Effector CD8-positive, alpha-beta T cell (primary cell): ENCODE data around the gene SHE.
"Not testable (repeated sequence)": the region's sequence is repeated elsewhere in the genome, so short reads cannot be mapped to it uniquely, and the experiment has no call there.

Experiments used
- DNase-seq: peaks from one replicate; lab custom pipeline; 2025; lab: John Stamatoyannopoulos, UW

The SHE gene

DNA sequence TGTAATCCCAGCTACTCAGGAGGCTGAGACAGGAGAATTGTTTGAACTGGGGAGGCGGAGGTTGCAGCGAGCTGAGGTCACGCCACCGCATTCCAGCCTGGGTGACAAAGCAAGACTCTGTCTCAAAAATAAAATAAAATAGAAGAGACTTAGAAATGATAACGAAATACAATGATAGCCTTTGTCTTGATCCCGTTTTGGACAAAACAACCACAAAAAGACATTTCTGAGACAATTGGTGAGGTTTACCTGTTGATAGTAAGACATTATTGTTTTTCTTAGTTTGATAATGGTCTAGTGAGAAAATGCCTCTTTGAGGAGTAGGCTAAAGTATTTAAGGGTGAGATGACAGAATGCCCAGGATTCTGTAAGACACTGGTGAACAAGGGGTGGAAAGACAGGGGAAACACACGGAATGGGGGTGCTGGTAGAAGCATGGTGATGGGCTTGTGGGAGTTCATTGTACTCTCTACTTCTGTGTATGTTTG, 11.9 kb upstream of the SHE start:
- DNase-seq, result no peak

DNA sequence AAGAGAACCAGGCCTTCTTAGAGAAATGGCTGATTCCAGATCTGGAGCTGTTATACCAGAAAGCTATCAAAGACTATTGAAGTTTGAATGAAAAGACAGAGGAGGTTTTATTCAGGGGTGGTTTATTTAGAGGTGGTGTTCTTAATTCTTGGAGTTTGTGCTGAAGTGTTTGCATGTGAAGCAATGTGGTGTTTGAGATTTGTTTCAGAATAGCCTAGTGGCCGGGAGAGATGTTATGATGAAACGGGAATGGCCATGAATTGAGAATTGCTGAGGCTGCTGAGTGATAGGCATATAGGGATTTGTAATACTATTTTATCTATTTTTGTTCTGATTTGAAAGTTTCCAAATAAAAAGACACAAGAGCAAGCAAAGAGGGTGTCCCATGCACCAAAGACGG, 10.5 kb upstream of the SHE start:
- DNase-seq, result no peak

DNA sequence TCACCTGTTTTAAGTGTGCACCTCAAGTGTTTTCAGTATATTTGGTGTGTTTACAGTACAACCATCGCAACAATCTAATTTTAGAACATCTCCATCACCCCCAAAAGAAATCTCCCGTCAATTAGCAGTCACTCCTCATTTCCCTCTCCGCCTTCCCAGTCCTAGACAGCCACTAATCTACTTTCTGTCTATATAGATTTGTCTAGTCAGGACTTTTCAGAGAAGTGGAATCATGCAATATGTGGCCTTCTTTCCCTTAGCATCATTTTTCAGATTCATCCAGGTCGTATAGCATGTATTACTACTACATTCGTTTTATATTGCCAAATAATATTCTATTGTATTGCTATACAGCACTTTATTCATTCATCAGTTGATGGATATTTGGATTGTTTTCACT, 1.7 kb upstream of the SHE start:
- DNase-seq, result no peak

DNA sequence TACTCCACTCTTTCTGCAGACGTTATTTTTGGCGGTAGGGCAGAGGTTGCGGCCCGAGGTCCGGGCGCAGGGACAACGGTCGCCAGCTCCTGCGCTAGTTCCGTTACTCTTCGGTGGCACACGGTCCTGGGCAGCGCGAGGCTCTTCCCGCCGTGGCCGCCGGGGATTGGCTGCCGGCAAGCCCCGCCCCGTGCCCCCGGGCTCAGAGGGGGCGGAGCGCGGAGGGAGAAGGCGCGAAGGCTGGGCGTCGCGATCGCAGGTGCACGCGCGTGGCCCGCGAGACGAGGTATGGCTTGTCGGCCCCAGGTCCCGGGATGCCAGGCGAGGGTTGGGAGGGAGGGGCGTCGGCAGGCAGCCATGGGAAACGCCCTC, 518 bp upstream of the SHE start:
- no peak for DNase-seq

DNA sequence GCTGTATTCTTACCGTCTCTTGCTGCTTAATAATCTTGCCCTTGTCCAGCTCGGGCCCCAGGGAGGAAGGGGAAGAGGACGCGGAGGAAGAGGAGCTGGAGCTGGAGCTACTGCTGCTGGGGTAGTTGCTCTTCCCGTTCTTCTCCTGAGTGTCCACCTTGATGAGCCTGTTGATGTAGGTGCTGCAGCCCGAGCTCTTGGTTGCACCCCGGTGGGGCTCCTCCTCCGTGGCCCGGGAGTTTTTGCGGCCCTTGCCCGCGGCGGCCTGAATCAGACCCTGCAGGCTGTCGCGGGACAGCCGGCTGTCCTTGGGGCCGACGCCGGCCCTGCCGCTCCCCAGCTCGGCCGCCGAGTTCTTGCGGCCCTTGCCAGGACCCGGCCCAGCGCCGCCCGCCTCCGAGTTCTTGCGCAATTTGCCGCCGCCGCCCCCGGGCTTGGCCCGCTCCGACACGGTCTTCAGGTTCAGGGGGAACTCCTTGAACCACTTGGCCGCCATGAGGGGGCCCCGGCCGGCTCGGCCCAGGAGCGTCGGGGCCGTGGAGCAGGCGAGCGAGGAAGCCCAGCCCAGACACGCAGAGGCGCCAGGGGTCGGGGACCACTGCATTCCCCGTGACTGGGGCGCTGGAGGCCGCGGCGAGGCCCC, 668 bp downstream of the SHE start:
- no peak for DNase-seq

DNA sequence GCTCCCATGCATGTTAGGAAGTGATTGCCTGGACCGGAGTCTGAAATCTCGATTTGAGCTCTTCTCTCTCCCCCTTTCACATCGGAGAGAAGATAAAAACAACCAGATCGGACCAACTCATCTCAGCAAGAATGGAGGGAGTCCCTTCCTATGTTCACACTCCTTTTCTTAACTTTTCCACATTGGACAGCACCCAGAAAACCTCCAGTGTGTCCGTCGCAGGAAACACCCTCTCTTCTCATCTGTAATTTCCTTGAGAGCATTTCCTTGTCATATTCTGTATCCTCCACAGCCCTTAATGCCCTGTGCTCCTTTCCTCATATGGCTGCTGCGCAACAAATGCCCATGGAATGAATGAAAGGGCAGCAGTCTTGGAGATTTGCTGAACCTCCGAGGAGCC, 1.7 kb downstream of the SHE start:
- DNase-seq, result no peak

DNA sequence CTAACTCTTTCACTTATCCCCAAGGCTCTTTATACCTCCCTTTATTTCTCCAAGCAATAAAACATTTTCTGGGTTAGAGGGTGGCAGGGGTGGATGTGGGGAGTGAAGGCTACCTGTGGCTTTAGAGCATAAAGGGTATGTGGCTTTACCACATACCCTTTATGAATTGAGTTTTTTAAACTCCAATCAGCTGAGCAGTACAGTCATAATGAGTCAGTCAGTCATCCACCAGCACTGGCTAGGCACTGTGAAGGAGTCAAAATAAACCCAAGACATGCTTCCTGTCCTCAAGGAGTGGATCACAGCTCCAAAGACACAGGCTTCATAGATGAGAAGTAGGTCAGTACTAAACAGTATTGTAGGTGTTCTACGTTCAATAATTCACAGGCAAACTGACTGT, 2.8 kb downstream of the SHE start:
- DNase-seq, result no peak

DNA sequence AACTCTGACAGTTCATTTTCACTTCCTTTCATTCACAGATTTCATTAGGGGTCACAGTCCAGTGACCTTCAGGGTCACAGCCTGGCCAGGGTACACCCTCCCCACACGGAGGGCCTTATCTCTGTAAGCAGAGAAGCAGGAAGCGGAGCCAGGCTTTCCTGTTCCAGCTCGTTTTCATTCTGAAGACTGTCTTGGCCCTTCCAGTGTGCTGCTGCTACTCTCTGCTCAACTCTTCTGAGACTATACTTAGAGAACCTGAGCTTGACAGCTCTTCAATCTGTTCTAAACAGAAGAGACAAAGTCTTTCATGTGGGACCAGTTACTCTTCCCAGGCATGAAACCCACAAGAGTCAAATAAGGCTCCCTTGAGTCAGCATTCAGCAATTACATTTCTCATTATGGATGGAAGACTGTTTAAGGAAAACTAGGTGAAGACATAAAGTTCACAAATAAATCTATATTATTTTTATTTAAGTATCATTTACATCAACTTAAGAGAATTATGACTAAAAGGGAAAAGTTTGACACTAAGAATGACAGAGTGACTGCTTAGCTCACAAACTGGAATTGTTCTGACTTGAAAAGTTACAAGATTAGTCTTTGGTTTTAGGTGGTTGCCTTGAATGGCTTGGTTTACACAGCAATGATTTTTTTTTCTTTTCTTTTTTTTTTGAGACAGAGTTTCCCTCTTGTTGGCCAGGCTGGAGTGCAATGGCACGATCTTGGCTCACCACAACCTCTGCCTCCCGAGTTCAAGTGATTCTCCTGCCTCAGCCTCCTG, 5.0 kb downstream of the SHE start:
- DNase-seq, result no peak

DNA sequence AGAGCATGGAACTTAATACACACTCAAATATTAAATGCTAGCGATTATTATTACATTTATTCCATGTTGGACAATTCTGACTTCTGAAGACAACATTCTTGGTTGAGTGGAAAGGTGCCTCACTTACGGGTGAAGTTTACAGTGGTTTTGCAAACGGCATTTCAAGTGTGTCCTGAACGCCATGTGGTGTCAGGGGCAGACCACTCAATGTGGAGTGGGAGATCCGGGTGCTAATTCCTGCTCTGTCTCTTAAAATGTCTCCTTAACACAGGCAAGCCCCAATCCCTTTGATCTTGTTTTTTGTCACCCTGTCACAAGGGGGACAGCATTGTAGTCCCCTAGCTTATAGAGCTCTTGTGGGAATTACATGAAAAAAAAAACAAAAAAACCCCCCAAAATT, 5.8 kb downstream of the SHE start:
- no peak for DNase-seq

DNA sequence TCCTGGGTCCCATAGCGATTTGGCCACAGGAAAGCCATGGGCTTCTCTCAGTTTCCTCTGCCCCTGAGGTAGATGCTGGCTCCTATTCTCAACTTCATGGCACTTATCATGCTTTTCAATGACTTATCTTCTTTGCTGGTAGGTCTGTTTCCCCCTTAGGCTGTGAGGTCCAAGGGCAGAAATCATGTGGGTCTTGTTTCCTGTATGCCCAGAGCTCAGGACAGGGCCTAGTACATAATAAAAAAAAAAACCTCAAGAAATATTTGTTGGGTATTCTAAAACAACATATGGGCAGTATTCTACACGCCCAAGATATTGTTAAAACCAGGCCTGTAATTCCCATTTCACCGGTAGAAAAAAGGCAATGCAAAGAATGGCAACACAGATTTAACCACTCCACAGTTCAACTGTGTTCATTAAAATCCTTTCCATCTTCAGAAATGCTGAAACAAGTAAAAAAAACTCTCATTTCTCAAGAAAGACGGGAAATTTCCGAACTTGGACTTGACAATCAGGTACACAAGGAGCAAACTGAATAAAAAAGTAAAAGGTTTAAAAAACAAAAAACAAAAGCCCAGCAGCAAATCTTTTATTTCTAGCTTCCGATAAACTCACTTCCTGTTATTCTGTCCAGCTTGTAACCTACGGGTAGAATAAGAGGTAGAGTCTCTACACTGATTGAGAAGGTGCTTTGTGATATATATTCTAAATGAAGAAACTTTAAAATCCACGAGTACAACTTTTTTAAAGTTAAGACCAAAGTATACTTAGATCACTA, 6.5 kb downstream of the SHE start:
- DNase-seq, result no peak

DNA sequence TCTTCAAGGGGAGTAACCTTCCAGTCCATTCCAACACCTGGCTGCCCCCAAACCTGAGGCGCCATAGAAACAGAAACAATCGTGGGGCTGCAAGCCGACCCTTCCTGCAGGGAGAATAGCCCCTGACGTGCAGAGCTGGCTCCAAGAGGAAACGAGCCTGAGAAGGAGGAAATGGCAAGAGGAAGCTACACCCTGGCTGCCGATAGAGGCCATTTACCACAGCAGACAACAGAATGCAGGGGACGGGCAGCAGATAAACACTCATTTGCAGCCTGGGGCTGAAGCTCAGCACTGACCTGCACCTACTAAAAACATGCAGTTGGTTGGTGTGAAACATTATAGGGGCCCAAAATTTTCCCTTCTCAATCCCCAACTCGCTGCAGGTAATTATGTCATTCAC, 8.9 kb downstream of the SHE start:
- no peak for DNase-seq

DNA sequence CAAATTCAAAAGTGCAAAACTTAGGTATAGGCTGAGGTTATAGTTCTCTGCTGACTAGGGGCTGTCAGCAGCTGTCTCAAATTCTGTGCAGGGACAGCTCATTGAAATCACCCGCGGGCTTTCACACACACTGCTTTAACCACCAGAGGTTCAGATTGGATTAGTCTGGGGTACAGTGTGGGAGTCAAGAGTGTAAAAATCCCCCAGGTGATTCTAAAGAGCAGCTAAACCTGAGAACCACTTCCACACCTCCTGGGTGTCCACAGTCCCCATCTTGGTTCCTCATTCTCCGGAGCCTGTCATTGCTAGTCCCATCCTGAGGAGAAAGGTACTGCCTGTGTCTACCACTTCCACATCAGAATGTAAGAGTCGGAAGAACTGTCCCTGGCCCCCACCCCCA, 10.1 kb downstream of the SHE start:
- no peak for DNase-seq

DNA sequence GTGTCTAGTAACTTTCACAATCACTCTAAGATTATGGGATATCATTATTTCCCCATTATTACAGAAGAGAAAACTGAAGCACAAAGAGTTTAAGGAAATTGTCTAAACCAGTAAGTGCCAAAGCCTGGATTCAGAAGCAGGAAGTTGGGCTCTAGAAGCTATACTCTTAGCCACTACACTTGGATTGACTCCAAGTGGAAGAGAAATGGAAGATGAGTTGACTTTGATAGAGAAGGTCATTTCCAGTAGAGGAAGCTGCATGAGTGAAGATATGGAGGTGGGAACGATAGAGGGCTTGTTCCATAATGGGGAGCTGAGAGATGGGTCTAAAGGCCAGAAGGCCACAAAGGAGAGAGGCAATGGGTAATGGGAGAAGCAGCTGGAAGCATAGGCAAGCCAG, 11.9 kb downstream of the SHE start:
- DNase-seq, result no peak

DNA sequence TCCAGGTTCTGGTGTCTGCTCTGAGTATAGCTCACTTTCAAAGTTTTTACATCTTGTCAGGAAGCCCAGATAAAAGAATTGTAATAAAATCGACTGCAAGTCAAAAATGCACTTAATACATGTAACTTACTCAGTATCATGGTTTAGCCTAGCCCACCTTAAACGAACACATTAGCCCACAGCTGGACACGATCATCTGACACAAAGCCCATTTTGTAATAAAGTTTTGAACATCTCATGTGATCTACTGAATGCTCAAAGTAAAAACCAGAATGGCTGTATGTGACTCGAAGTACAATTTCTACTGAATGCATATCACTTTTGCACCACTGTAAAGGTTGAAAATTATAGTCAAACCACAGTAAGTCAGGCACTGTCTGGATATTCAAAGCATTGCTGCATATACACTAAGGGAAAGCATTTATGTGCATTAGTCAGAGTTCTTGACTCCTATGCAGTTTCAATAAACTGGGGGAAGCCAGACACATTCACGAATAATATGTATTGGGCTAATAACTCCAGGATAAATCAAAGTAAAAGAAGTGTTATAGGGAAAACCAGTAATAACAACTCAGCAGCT, 12.4 kb downstream of the SHE start:
- DNase-seq, result no peak

DNA sequence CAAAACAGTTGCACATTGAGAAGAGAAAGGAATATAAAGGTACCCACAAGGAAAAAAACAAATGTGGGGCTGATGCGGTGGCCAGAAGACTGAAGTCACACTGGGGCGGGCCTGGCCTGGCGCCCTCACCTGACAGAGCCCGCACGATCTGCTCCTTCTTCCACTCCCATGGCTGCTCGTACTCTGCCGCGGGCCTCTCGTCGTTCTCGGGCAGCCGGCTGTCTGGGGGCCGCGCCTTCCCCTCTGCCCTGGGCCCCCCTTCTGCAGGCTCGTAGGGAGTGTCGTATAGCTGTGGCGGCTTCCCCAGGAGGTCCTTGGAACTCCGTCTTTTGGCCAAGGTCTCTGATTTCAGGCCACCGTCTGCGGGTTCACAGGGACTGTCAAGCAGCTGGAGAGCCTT, 13.3 kb downstream of the SHE start:
- DNase-seq, result no peak

DNA sequence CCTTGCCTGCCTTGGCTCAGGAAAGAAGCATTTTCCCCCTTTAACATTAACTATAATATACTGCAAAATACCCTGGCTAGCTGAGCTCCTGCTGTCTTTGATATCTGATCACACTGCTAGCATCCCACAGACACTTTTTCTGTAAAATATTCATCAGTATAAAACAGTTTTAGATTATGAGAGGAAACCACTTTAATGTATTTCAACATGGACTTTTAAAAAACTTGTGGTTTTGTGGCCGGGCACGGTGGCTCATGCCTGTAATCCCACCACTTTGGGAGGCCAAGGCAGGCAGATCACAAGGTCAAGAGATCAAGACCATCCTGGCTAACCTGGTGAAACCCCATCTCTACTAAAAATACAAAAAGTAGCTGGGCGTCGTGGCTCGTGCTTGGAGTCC, 15.5 kb downstream of the SHE start:
- not testable (repeated sequence) for DNase-seq

DNA sequence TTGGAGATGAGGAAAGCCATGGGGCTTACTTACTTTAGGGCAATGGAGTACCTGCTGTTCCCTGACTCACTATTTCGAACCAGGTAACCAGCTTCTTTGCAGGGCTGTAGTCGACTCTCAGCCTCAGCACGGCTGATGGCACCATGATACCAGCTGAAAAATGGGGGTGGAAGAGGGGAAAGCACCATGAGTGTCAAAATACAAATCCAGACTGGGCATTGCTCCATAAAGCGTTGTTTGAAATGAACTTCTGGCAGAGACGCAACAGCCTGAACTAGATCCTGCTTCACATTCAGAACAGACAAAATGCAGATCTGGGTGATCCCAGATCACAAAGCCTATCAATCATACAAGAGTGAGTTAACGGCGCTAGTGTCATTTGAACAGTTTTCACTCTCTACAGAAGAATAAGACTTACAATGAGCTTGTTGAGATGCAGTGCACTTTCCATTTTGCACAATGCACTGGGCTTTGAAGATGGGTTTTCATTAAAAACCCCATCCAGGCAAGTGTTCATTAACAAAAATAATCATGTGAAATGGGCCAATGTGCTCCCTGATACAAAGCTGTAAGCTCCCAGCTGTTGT, 16.2 kb downstream of the SHE start:
- no peak for DNase-seq

DNA sequence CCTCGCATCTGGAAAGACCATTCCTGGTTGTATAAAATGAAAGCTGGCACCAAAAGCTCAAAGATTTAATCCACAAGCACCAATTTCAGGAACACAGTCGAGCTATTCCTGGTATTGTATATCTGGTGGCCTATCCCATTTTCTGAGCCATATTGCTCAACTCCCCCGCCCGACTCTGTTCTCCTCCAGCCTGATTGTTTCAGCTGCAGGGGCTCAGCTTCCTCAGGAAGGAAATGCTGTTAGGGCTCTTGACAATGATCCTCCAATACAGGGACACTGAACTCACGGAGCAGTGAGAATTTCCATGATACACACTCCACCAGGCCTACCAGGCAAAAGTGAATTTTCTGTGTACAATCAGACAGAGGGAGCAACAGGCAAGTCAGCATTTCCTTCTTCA, 17.1 kb downstream of the SHE start:
- no peak for DNase-seq

DNA sequence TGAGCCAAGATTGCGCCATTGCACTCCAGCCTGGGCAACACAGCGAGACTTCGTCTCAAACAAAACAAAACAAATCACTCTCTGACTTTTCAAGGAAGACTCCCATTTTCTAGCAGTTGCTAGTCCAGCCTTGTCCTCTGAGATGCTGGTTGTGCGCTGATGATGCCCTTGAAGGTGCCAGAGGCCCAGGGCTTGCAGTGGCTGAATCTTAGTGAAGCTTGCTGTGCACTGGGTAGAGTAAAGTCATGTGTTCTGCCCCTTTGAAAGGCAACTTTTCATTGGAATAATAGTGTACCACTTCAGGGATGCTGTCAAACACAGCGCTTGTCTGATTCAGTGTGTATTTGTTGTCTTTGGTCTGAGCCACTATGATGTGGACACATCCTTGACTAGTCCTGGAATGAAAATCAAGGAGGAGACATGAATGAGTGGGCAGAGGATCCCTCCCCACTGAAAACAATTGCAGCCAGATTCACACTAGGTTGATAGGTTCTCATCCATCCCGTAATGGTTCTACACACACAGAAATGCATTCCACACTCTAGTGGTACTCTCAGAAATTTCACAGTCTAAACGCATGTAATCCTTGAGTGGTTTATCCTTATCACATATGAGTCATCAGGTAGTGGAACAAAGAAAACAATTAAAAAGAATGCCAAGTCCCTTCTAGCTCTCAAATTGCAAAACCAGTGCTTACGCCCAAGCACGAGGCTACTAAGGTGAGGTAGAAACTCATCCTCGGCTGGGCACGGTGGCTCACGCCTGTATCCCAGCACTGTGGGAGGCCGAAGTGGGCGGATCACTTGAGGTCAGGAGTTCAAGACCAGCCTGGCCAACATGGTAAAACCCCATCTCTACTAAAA, 18.0 kb downstream of the SHE start:
- no peak for DNase-seq

DNA sequence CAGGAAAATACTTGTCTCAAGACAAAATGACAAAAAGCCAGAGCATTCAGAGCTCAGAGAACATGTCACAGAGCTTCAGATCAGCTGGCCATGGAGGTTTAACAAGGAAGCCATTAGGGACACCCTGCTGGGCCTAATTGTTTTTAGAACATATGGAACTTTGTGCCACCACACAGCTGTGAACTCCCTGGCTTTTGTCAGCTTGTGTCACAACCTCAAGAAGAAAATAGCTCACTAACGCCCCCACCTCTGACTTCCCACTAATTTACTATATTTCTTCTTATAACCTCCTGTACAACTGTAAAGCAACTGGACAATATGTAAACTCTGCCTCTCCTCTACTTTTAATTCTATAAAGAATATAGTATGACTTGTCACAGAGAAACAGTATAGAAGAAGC, 21.2 kb downstream of the SHE start:
- no peak for DNase-seq

DNA sequence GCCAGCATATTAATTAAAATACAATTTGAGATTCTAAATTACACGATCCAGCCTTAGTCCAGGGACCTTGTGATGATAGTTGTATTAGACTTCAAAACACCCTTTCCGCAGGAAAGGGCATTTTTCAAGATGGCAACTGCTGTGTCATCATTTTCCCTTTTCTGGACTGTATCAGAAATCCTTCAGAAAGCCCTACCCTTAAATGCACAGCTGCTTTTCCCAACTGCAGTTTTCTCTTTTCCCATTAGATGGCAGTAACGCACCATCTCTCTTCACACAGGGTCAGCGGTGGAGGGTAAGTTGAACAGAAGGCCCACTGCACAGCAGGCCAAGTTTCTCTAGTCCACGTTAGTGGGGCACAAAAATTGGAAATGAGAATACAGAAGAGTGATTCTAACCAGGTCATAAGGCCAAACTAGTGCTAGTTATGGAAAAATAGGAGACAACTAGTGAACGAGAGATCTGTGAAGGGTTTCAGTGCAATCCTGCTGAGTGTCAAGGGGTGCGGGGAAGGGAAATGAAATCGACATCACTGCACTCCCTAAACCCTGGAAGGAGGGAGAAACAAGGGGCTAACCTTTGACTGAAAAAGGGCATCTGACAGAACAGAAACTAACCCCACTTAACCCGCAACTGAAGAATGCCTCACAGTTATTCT, 22.3 kb downstream of the SHE start:
- peak; percentile 30 for DNase-seq
